DMS 273 (cell line): ENCODE data around the gene PRR23C.
A peak's percentile ranks its signal among the peaks of the same experiment; 100 is the strongest.
"Not testable (repeated sequence)": the region's sequence is repeated elsewhere in the genome, so short reads cannot be mapped to it uniquely, and the experiment has no call there.

Experiments
- DNase-seq: peaks from one replicate; lab custom pipeline; 2025; ENCODE audit not compliant: unreplicated experiment; lab: John Stamatoyannopoulos, UW

PRR23C gene

GRCh38 chr3:139044366-139045210 lies at the start of gene PRR23C:
Gene PRR23C, minus strand, starts transcription at chr3:139044892. Its CDS starts 272 bp downstream, at chr3:139044620.
- no peak for DNase-seq

GRCh38 chr3:139093840-139094239 lies 49.1 kb upstream of the PRR23C start:
- DNase-seq = no peak

GRCh38 chr3:139088462-139089324 lies 44.0 kb upstream of the PRR23C start:
- DNase-seq = no peak

GRCh38 chr3:139087621-139088020 lies 42.9 kb upstream of the PRR23C start:
- DNase-seq = no peak

- DNase-seq = no peak
Observed at GRCh38 chr3:139084176-139084575, 39.5 kb upstream of the PRR23C start.

GRCh38 chr3:139074565-139075115 lies 29.9 kb upstream of the PRR23C start:
- DNase-seq = no peak

- no peak for DNase-seq
Observed at GRCh38 chr3:139062918-139063317, 18.2 kb upstream of the PRR23C start.

- DNase-seq = no peak
Observed at GRCh38 chr3:139052802-139053600, 8.3 kb upstream of the PRR23C start.

GRCh38 chr3:139043554-139044365 lies 932 bp downstream of the PRR23C start:
- no peak for DNase-seq

GRCh38 chr3:139037478-139037877 lies 7.2 kb downstream of the PRR23C start:
- no peak for DNase-seq

- no peak for DNase-seq
Observed at GRCh38 chr3:139032326-139033002, 12.2 kb downstream of the PRR23C start.

GRCh38 chr3:139030576-139030975 lies 14.1 kb downstream of the PRR23C start:
- not testable (repeated sequence) for DNase-seq

GRCh38 chr3:139024968-139025367 lies 19.7 kb downstream of the PRR23C start:
- no peak for DNase-seq

- DNase-seq = peak; percentile 7
Observed at GRCh38 chr3:139020868-139021234, 23.8 kb downstream of the PRR23C start, which contains the start of gene PRR23B. Gene PRR23B, minus strand, starts transcription at chr3:139020926. Its CDS starts 265 bp downstream, at chr3:139020661.

GRCh38 chr3:139020036-139020867 lies 24.4 kb downstream of the PRR23C start:
- no peak for DNase-seq

- DNase-seq = peak; percentile 4
Observed at GRCh38 chr3:139016430-139017048, 28.2 kb downstream of the PRR23C start.

GRCh38 chr3:139006051-139006716 lies 38.5 kb downstream of the PRR23C start, which contains the start of gene PRR23A:
Gene PRR23A, minus strand, starts transcription at chr3:139006268. Its CDS starts 0 bp downstream, at chr3:139006268.
- no peak for DNase-seq
